Astrocyte (in vitro differentiated cells and primary cell): Measurements from ENCODE around the gene MSH5. TPM values are rescaled to one million over a fixed set of nuclear protein-coding genes. Genes with fewer than 3 reads are reported as not detected.
A peak's percentile ranks its signal among the peaks of the same experiment; 100 is the strongest.
"Not testable (repeated sequence)": the region's sequence is repeated elsewhere in the genome, so short reads cannot be mapped to it uniquely, and the experiment has no call there.

Source experiments
- DNase-seq: peaks from one replicate; pipeline ENCODE4 v3.0.0-alpha.2; 2010; ENCODE audit warnings: low read depth
- FAIRE-seq: peaks from 2 replicates; lab custom pipeline; 2011; peaks lifted over from hg19 to GRCh38; lab: Jason Lieb, UNC
- H2AFZ ChIP-seq: 2 replicates; pipeline ENCODE4 v1.6.0; 2012; ENCODE audit warnings: low read depth, low read length, inconsistent platforms
- H3K27ac ChIP-seq: 2 replicates; pipeline ENCODE4 v1.5.1; 2011; ENCODE audit warnings: low read depth, low read length, inconsistent platforms
- H3K27me3 ChIP-seq: 2 replicates; pipeline ENCODE4 v1.6.0; 2011; ENCODE audit warnings: low read length, inconsistent platforms; ENCODE audit not compliant: insufficient read depth
- H3K36me3 ChIP-seq: 2 replicates; pipeline ENCODE4 v1.5.1; 2011; ENCODE audit warnings: low read length, inconsistent platforms; ENCODE audit not compliant: insufficient read depth
- H3K4me1 ChIP-seq: 2 replicates; pipeline ENCODE4 v1.5.1; 2011; ENCODE audit warnings: low read length, inconsistent platforms; ENCODE audit not compliant: insufficient read depth
- H3K4me2 ChIP-seq: 2 replicates; pipeline ENCODE4 v1.6.0; 2012; ENCODE audit warnings: low read length, inconsistent platforms
- H3K4me3 ChIP-seq: 2 replicates; pipeline ENCODE4 v1.5.1; 2011; ENCODE audit warnings: low read depth, mild to moderate bottlenecking, low read length, inconsistent platforms; ENCODE audit not compliant: insufficient read depth
- H3K79me2 ChIP-seq: 2 replicates; pipeline ENCODE4 v1.6.0; 2012; ENCODE audit warnings: mild to moderate bottlenecking, low read length, inconsistent platforms; ENCODE audit not compliant: insufficient read depth
- H3K9ac ChIP-seq: 2 replicates; pipeline ENCODE4 v1.6.0; 2012; ENCODE audit warnings: mild to moderate bottlenecking, low read length, inconsistent platforms
- H3K9me3 ChIP-seq: 2 replicates; pipeline ENCODE4 v1.5.1; 2012; ENCODE audit warnings: low read depth, mild to moderate bottlenecking, low read length, inconsistent platforms; ENCODE audit not compliant: insufficient read depth
- H4K20me1 ChIP-seq: 2 replicates; pipeline ENCODE4 v1.6.0; 2012; ENCODE audit warnings: low read length, inconsistent platforms; ENCODE audit not compliant: insufficient read depth
- H3K27ac Mint-ChIP-seq: one replicate; pipeline ENCODE4 v1.8.0; 2021; ENCODE audit warnings: mild to moderate bottlenecking, mixed read lengths; ENCODE audit not compliant: unreplicated experiment
- H3K27me3 Mint-ChIP-seq: one replicate; pipeline ENCODE4 v1.8.0; 2021; ENCODE audit warnings: low read depth, mixed read lengths; ENCODE audit not compliant: unreplicated experiment
- H3K36me3 Mint-ChIP-seq: one replicate; pipeline ENCODE4 v1.8.0; 2021; ENCODE audit warnings: low read depth, mixed read lengths; ENCODE audit not compliant: unreplicated experiment
- H3K4me1 Mint-ChIP-seq: one replicate; pipeline ENCODE4 v1.8.0; 2021; ENCODE audit warnings: low read depth, mixed read lengths; ENCODE audit not compliant: unreplicated experiment
- H3K4me3 Mint-ChIP-seq: one replicate; pipeline ENCODE4 v1.8.0; 2021; ENCODE audit warnings: mild to moderate bottlenecking, moderate library complexity, mixed read lengths; ENCODE audit not compliant: unreplicated experiment
- H3K9me3 Mint-ChIP-seq: one replicate; pipeline ENCODE4 v1.8.0; 2021; ENCODE audit warnings: mild to moderate bottlenecking, mixed read lengths; ENCODE audit not compliant: unreplicated experiment
- EZH2 ChIP-seq: IDR thresholded peaks from 2 replicates; pipeline ENCODE4 v1.6.1; 2012; ENCODE audit warnings: mild to moderate bottlenecking, low read length, inconsistent platforms; ENCODE audit not compliant: insufficient read depth
- total RNA-seq: library from RNA; stranded (reverse); gene quantifications from 2 replicates; pipeline ENCODE4 v1.2.1, GENCODE V29; 2021
- TF ChIP-seq, protein P1 (sequence below): IDR thresholded peaks from 2 replicates; pipeline ENCODE4 v1.5.1; 2011; ENCODE audit warnings: low read depth, mild to moderate bottlenecking, inconsistent platforms, low read length, moderate library complexity; ENCODE audit not compliant: insufficient read depth

Gene MSH5
- total RNA-seq, 1 donor from 2014 or later: 6.8 TPM

DNA sequence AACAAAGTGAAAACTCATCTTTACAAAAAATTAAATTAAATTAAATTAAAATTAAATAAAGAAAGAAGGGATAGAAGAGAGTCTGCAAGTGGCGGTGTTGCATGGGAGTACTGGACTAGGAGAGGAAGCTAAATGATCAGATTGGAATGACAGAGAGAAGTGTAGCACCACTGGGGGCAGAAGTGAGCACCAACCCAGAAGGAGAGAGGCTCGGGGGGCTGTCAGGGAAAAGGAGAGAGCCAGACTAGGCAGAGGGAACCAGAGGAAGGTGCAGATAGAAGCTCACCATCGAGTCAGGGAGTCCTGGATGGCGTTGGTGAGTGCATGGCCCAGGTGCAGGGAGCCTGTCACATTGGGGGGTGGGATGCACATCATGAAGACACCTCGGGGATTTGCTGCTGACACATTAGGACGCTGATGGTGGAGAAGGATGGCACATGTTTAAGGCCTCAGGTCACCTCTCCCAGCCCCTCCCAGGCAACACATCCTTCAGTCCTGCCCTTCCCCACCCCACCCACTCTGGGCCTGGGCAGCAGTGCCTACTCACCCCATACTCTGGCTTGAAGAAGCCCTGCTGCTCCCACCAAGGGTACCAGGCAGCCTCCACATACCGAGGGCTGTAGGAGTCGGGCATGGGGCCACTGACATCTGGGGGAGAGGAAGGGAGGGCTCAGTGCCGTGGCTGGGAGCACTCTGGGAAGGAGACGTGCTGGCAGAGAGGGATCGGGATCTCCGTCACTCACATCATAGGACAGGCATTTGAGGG, 51.7 kb downstream of the MSH5 start:
- no peaks in the 10 kb centered on the region for H3K9me3 ChIP-seq
- no peak overlapping the region for H2AFZ ChIP-seq
- peaks cover 21% of the 10 kb centered on the region for H3K4me1 ChIP-seq
- DNase-seq (no peak), FAIRE-seq (no peak)
- peaks cover 47% of the 10 kb centered on the region for H3K79me2 ChIP-seq
- Mint-ChIP-seq H3K27me3 (no peaks in the 10 kb centered on the region), H3K4me3 (peak overlapping the region; percentile 70), H3K4me1 (peaks cover 11% of the 10 kb centered on the region), H3K27ac (no peak overlapping the region), H3K9me3 (no peaks in the 10 kb centered on the region), H3K36me3 (peaks cover 10% of the 10 kb centered on the region)
- no peak overlapping the region for H3K9ac ChIP-seq
- H3K4me2 ChIP-seq: no peak overlapping the region
- no peak overlapping the region for H3K4me3 ChIP-seq
- TF ChIP-seq, protein P1, sequence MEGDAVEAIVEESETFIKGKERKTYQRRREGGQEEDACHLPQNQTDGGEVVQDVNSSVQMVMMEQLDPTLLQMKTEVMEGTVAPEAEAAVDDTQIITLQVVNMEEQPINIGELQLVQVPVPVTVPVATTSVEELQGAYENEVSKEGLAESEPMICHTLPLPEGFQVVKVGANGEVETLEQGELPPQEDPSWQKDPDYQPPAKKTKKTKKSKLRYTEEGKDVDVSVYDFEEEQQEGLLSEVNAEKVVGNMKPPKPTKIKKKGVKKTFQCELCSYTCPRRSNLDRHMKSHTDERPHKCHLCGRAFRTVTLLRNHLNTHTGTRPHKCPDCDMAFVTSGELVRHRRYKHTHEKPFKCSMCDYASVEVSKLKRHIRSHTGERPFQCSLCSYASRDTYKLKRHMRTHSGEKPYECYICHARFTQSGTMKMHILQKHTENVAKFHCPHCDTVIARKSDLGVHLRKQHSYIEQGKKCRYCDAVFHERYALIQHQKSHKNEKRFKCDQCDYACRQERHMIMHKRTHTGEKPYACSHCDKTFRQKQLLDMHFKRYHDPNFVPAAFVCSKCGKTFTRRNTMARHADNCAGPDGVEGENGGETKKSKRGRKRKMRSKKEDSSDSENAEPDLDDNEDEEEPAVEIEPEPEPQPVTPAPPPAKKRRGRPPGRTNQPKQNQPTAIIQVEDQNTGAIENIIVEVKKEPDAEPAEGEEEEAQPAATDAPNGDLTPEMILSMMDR: peak; percentile 55
- no peak for TF ChIP-seq EZH2
- H4K20me1 ChIP-seq: peaks cover 11% of the 10 kb centered on the region
- H3K36me3 ChIP-seq: peaks cover 18% of the 10 kb centered on the region
- H3K27ac ChIP-seq: no peak overlapping the region
- H3K27me3 ChIP-seq: no peaks in the 10 kb centered on the region

DNA sequence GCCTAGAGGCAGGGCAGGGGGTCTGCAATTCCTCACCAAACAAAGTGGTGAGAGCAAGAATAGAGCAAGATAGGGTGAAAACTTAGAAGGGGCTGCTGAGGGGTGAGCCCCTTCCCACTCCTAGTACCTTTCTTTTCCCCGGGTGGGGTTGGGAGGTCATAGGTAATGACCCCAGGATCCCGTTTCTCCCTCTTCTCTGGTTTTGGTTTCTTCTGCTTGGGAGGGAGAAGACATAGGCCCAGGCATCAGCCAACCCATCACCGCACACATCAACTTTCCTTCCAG, 52.2 kb downstream of the MSH5 start:
- TF ChIP-seq, protein P1: no peak
- no peak for TF ChIP-seq EZH2
- H3K36me3 Mint-ChIP-seq: peaks cover 10% of the 10 kb centered on the region
- H2AFZ ChIP-seq: no peak overlapping the region
- H3K36me3 ChIP-seq: peaks cover 19% of the 10 kb centered on the region
- peak overlapping the region; percentile 89 for H3K4me2 ChIP-seq
- peaks cover 11% of the 10 kb centered on the region for H4K20me1 ChIP-seq
- H3K27ac ChIP-seq: no peak overlapping the region
- no peaks in the 10 kb centered on the region for H3K27me3 ChIP-seq
- no peak overlapping the region for H3K4me3 ChIP-seq
- H3K9me3 Mint-ChIP-seq: no peaks in the 10 kb centered on the region
- H3K9me3 ChIP-seq: no peaks in the 10 kb centered on the region
- peak overlapping the region; percentile 20 for H3K9ac ChIP-seq
- FAIRE-seq (no peak), DNase-seq (no peak)
- H3K79me2 ChIP-seq: peaks cover 47% of the 10 kb centered on the region
- peaks cover 21% of the 10 kb centered on the region for H3K4me1 ChIP-seq
- H3K27me3 Mint-ChIP-seq: no peaks in the 10 kb centered on the region
- H3K27ac Mint-ChIP-seq: no peak overlapping the region
- peak overlapping the region; percentile 34 for H3K4me3 Mint-ChIP-seq
- H3K4me1 Mint-ChIP-seq: peaks cover 11% of the 10 kb centered on the region

DNA sequence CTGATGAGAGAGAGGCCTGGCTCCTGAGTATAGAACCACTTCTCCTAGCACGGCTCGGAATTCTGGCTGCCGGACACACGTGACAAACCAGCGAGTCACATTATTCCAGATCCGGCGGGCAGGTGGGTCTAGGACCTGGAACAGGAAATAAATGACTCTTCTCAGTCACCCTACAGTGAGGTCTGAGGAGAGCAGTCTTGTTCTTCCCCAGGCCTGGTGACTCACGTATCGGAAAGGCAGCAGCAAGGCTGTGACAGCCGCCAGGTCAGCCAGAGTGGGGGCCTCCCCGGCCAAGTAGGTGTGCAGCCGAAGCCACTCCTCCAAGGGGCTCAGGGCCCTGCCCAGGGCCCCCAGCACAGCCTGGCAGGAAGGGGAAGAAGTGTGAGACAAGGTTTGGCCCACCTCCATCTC, 53.0 kb downstream of the MSH5 start:
- Histone ChIP-seq H3K27me3 (no peaks in the 10 kb centered on the region), H3K4me2 (peak overlapping the region; percentile 89), H2AFZ (no peak overlapping the region), H3K79me2 (peaks cover 47% of the 10 kb centered on the region), H3K4me3 (peak overlapping the region; percentile 1), H3K4me1 (peaks cover 21% of the 10 kb centered on the region), H3K27ac (peak overlapping the region; percentile 52), H3K36me3 (peaks cover 24% of the 10 kb centered on the region), H3K9me3 (no peaks in the 10 kb centered on the region), H3K9ac (peak overlapping the region; percentile 20), H4K20me1 (peaks cover 11% of the 10 kb centered on the region)
- peaks cover 10% of the 10 kb centered on the region for H3K36me3 Mint-ChIP-seq
- TF ChIP-seq, protein P1: no peak
- no peak for TF ChIP-seq EZH2
- peaks cover 11% of the 10 kb centered on the region for H3K4me1 Mint-ChIP-seq
- no peak for FAIRE-seq
- peak; percentile 52 for DNase-seq
- no peaks in the 10 kb centered on the region for H3K27me3 Mint-ChIP-seq
- H3K27ac Mint-ChIP-seq: peak overlapping the region; percentile 48
- no peaks in the 10 kb centered on the region for H3K9me3 Mint-ChIP-seq
- H3K4me3 Mint-ChIP-seq: peak overlapping the region; percentile 20

DNA sequence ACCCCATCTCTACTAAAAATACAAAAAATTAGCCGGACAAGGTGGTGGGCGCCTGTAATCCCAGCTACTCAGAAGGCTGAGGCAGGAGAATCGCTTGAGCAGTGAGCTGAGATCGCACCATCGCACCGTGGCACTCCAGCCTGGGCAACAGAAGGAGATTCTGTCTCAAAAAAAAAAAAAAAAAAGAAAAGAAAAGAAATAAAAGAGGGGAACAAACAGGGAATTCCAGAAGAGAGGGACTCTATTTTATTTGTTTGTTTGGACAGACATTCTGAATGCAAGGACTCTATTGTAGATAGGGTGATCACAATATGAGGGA, 54.1 kb downstream of the MSH5 start:
- not testable (repeated sequence) for FAIRE-seq
- peak overlapping the region; percentile 89 for H3K4me2 ChIP-seq

More for the DNA sequence above, 54.1 kb downstream of the MSH5 start:
- peaks cover 11% of the 10 kb centered on the region for H3K4me1 Mint-ChIP-seq
- Histone ChIP-seq H3K36me3 (peaks cover 22% of the 10 kb centered on the region), H3K4me1 (peaks cover 21% of the 10 kb centered on the region), H3K79me2 (peaks cover 47% of the 10 kb centered on the region), H3K27ac (peak overlapping the region; percentile 94), H3K9ac (peak overlapping the region; percentile 94), H3K4me3 (peak overlapping the region; percentile 79), H4K20me1 (peaks cover 11% of the 10 kb centered on the region)
- not testable (repeated sequence) for H3K27me3 Mint-ChIP-seq, H3K9me3 Mint-ChIP-seq, H2AFZ ChIP-seq, DNase-seq, H3K27me3 ChIP-seq, H3K27ac Mint-ChIP-seq, H3K9me3 ChIP-seq, H3K36me3 Mint-ChIP-seq
- H3K4me3 Mint-ChIP-seq: peak overlapping the region; percentile 99
